ENCODE results near the gene HES2.
"Not testable (repeated sequence)": the region's sequence is repeated elsewhere in the genome, so short reads cannot be mapped to it uniquely, and the experiment has no call there.

The HES2 gene

DNA sequence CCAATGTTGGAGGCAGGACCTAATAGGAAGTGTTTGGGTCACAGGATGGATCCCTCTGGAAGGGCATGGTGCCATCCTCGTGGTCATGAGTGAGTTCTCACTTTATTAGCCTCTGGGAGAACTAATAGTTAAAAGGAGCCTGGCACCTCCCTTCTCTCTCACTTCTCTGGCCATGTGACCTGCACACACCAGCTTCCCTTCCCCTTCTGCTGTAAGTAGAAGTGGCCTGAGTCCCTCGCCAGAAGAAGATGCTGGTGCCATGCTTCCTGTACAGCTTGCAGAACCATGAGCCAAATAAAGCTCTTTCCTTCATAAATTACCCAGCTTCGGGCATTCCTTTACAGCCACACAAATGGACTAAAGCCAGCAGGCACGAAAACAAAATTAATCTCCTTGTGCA is 49.7 kb downstream of the HES2 start:
- ChIA-PET CTCF (interaction anchor here (0.7 to 2.4 kb wide), 3 partner anchors 12 to 69 kb away, joined by 3 to 8 read pairs (median 3); no protein-coding TSS in a partner anchor), POLR2A (no interaction called here)
- no peak for DNase-seq (ENCODE audit: extremely low spot score)
- TF ChIP-seq, protein P1, sequence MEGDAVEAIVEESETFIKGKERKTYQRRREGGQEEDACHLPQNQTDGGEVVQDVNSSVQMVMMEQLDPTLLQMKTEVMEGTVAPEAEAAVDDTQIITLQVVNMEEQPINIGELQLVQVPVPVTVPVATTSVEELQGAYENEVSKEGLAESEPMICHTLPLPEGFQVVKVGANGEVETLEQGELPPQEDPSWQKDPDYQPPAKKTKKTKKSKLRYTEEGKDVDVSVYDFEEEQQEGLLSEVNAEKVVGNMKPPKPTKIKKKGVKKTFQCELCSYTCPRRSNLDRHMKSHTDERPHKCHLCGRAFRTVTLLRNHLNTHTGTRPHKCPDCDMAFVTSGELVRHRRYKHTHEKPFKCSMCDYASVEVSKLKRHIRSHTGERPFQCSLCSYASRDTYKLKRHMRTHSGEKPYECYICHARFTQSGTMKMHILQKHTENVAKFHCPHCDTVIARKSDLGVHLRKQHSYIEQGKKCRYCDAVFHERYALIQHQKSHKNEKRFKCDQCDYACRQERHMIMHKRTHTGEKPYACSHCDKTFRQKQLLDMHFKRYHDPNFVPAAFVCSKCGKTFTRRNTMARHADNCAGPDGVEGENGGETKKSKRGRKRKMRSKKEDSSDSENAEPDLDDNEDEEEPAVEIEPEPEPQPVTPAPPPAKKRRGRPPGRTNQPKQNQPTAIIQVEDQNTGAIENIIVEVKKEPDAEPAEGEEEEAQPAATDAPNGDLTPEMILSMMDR (IDR thresholded peaks at IDR 0.05; ENCODE audit: control extremely low read depth, extremely low read depth, low read depth, missing control alignments), result no peak

DNA sequence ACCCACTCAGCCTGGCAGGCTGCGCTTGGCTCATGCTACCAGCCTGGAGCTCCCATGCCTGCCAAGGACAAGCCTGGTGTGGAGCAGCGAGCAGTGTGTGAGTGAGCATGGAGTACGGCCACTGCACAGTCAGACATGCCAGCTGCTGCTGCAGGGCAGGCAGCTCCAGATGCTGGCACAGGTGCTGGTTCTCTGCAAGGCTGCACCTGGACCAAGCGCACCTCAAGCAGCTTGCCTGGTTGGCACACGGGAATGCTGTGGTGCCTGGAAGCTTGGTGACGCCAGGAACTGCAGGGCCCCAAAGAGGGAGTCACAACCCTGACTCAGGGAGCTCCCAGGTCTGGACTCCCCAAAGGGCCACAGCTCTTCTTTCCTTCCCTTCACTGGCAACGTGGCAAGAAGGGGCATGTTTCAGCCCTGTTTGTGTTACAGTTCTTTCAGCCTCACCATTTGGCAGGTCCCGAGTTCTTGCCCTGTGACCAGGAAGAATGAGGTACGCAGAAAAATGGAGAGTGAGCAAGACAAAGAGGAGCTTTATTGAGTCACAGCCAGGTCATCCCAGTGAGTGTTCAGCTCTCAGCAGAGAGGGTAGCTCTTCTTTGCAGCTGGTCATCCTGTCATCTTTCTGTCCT is 52.2 kb downstream of the HES2 start:
- TF ChIP-seq, protein P1 (IDR thresholded peaks at IDR 0.05; ENCODE audit: control extremely low read depth, extremely low read depth, low read depth, missing control alignments), result no peak
- CTCF ChIA-PET, result interaction anchor here (0.9 to 2.0 kb wide), 7 partner anchors 10 to 55 kb away, joined by 3 to 11 read pairs (median 3); no protein-coding TSS in a partner anchor
- no peak for DNase-seq (ENCODE audit: extremely low spot score)
- POLR2A ChIA-PET, result no interaction called here

DNA sequence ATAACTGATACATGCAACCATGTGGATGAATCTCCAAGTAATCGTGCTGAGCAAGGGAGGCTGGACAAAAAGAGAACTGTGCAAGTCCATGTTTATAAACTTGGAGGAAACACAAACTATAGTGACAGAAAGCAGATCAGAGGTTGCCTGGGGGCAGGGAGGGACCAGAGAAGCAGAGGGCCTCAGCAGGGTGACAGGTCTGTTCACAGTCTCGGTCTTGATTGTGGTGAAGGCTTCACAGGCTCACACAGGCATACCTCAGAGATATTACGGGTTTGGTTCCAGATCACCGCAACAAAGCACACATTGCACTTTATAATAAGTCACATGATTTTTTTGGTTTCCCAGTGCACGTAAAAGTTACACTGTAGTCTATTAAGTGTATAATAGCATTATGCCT is 54.7 kb downstream of the HES2 start:
- TF ChIP-seq, protein P1 (IDR thresholded peaks at IDR 0.05; ENCODE audit: control extremely low read depth, extremely low read depth, low read depth, missing control alignments), result no peak
- ChIA-PET POLR2A (no interaction called here), CTCF (interaction anchor here (1.6 to 5.2 kb wide), 3 partner anchors 17 to 74 kb away, joined by 4 to 33 read pairs (median 17); no protein-coding TSS in a partner anchor)
- no peak for DNase-seq (ENCODE audit: extremely low spot score)

DNA sequence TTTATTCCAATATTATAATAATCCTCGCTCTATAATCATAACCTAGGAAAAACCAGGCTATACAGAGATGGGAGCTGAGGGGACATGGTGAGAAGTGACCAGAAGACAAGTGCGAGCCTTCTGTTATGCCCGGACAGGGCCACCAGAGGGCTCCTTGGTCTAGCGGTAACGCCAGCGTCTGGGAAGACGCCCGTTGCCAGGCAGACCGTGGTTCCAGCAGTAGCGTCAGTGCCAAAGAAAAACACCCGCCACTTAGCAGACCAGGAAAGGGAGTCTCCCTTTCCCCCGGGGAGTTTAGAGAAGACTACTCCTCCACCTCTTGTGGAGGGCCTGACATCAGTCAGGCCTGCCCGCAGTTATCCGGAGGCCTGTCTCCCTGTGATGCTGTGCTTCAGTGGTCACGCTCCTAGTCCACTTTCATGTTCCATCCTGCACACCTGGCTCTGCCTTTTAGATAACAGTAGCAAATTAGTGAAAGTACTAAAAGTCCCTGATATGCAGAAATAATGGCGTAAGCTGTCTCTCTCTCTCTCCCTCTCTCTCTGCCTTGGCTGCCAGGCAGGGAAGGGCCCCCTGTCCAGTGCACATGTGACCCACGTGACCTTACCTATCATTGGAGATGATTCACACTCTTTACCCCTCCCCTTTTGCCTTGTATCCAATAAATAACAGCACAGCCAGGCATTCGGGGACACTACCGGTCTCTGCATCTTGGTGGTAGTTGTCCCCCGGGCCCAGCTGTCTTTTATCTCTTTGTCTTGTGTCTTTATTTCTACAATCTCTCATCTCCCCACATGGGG is 56.4 kb downstream of the HES2 start:
- CTCF ChIA-PET, result interaction anchor here (0.9 to 9.3 kb wide), 26 partner anchors 8 to 328 kb away, joined by 3 to 127 read pairs (median 6); partner anchors contain the start of genes ACOT7 and HES2
- TF ChIP-seq, protein P1 (IDR thresholded peaks at IDR 0.05; ENCODE audit: control extremely low read depth, extremely low read depth, low read depth, missing control alignments), result peak; percentile 39
- POLR2A ChIA-PET; DNase-seq (ENCODE audit: extremely low spot score): not testable (repeated sequence)
